Measurements from ENCODE around the gene UNK.
A peak's percentile ranks its signal among the peaks of the same experiment; 100 is the strongest.
"Not testable (repeated sequence)": the region's sequence is repeated elsewhere in the genome, so short reads cannot be mapped to it uniquely, and the experiment has no call there.

UNK gene

DNA sequence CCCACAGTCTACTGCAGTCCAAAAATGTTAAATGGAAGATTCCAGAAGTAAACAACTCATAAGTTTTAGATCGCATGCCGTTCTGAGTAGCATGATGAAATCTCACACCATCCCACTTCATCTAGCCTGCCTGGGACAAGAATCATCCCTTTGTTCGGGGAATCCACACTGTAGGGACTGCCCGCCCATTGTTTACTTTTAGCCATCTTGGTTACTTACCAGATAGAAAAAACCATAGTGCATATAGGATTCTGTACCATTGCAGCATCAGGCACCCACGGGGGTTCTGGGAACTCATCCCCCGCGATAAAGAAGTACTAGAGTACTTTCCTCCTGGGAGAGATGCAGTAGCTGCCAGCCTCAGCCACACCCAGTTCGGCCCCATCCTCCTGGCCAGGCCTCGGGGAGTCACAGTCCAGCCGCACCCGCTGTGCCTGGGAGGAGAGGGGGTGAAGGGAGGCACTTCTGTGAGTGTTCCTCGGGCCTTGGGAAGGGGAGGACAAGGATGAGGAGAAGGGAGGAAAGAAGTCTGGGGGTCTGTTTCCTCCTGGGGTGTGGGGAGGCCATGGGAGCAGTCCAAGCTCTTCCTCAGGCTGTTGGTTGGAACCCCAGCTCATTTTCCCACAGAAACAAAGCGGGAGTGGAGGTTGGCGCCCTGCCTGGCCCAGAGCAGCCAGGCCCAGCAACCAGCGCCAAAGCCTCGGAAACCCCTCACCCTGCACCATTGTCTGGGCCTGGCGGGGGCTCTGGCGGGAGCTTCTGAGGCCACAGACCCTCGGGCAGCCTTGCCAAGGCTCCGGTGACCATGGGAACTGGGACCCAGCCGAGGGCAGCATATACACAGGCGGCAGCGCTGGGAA, 84.9 kb downstream of the UNK start:
- Mint-ChIP-seq H3K9me3 (no peaks in the 10 kb centered on the region), H3K4me3 (no peak overlapping the region), H3K4me1 (peaks cover 17% of the 10 kb centered on the region), H3K36me3 (ENCODE audit: insufficient read depth) (peaks cover 2% of the 10 kb centered on the region), H3K27me3 (no peaks in the 10 kb centered on the region), H3K27ac (ENCODE audit: low read depth) (no peak overlapping the region)
- ATAC-seq (replicated peaks; ENCODE audit: extremely low read depth, poor library complexity, severe bottlenecking) (no peak), DNase-seq (ENCODE audit: low spot score in 2 of 2) (no peak)

DNA sequence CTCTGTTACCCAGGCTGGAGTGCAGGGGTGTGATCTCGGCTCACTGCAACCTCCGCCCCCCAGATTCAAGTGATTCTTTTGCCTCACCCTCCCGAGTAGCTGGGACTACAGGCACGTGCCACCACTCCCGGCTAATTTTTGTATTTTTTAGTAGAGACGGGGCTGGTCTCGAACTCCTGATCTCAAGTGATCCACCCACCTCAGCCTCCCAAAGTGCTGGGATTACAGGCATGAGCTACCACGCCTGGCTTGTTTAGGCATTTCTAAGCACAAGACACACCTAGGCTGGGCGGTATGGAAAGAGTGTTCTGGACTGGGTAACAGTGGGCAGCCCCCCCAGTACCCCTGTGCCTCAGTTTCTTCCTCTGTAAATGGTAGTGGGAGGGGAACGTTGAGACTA, 85.6 kb downstream of the UNK start:
- peaks cover 10% of the 10 kb centered on the region for H3K4me1 Mint-ChIP-seq
- DNase-seq (ENCODE audit: low spot score in 2 of 2); H3K9me3 Mint-ChIP-seq; H3K4me3 Mint-ChIP-seq; ATAC-seq (replicated peaks; ENCODE audit: extremely low read depth, poor library complexity, severe bottlenecking); H3K27me3 Mint-ChIP-seq; H3K36me3 Mint-ChIP-seq (ENCODE audit: insufficient read depth); H3K27ac Mint-ChIP-seq (ENCODE audit: low read depth): not testable (repeated sequence)

DNA sequence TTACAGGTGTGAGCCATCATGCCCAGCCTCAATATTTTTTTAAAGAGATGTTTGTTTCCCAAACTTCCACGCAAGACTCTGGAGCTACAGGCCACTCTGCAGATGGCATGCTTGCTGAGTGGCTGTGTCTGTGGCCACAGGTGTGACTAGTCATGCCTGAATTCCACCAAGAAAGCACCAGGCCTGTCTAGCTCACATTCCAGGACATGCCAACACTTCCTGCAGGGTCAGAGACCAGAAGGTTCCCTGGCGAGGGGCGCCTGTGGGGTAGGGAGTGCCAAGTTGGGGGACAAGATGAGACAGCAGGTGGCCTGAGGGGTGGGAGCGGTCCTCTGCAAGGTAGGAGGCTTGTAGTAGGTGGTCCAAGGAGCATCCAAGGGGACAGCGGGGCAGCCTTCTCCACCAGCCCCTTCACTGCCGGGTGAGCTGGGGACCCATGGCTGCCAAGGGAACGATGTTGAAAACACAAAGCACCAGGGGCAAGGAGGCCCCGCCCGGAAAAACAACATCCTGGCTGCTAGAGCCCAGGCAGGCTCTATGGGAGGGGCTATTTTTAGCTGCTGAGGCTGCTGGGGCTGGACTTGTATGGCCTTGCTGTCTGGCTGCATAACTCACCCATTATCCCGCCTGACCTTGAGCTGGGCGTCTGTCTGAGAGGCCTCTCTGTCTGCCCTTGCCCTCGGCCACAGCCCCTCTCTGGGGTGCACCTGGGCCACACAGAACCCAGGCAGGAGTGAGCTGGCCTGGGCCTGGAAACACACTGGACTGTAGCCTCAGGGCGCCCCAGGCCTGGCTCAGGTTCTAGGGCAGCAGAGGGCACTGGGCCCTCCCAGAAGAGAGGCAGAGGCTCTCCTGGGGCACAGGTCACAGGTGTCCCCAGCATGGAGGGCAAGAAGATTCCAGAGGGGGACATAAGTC, 88.1 kb downstream of the UNK start:
- Mint-ChIP-seq H3K9me3 (no peaks in the 10 kb centered on the region), H3K36me3 (ENCODE audit: insufficient read depth) (peaks cover 2% of the 10 kb centered on the region), H3K27ac (ENCODE audit: low read depth) (peak overlapping the region; percentile 64), H3K4me1 (peaks cover 21% of the 10 kb centered on the region), H3K27me3 (no peaks in the 10 kb centered on the region), H3K4me3 (no peak overlapping the region)
- peak; percentile 35 to 49 for DNase-seq (ENCODE audit: low spot score in 2 of 2)
- peak; percentile 53 for ATAC-seq (replicated peaks; ENCODE audit: extremely low read depth, poor library complexity, severe bottlenecking)

DNA sequence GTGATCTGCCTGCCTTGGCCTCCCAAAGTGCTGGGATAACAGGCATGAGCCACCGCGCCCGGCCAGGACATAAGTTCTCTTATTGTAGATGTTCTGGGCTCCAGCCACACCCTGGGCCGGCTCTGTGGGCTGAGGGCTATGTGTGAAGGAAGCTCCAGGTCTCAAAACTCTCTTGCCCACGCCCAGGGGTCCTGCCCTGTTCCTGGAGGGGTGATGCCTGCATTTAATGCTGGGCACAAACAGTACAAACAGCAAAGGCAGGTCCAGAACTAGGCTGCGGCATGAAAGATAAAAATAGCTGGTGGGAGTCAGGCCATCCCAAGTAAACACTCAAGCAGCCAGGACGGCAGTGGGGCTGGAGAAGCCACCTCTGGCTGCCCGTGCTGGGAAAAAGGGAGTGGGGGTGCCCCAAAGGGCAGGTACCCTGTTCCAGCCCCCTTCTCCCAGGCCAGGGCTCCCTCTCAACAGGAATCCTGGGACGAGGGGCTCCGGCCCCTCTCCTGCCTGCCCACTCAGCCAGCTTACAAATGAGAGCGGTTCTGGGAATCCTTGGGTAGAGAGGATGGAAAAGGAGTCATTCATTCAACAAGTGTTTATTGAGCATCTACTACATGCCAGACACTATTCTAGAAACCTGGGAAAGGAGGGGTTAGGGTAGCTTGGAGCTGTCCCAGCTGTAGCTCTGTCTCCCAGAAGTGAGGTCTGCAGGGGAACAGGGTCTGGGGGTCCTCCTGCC, 89.1 kb downstream of the UNK start:
- no peak overlapping the region for H3K4me3 Mint-ChIP-seq
- no peaks in the 10 kb centered on the region for H3K27me3 Mint-ChIP-seq

DNA sequence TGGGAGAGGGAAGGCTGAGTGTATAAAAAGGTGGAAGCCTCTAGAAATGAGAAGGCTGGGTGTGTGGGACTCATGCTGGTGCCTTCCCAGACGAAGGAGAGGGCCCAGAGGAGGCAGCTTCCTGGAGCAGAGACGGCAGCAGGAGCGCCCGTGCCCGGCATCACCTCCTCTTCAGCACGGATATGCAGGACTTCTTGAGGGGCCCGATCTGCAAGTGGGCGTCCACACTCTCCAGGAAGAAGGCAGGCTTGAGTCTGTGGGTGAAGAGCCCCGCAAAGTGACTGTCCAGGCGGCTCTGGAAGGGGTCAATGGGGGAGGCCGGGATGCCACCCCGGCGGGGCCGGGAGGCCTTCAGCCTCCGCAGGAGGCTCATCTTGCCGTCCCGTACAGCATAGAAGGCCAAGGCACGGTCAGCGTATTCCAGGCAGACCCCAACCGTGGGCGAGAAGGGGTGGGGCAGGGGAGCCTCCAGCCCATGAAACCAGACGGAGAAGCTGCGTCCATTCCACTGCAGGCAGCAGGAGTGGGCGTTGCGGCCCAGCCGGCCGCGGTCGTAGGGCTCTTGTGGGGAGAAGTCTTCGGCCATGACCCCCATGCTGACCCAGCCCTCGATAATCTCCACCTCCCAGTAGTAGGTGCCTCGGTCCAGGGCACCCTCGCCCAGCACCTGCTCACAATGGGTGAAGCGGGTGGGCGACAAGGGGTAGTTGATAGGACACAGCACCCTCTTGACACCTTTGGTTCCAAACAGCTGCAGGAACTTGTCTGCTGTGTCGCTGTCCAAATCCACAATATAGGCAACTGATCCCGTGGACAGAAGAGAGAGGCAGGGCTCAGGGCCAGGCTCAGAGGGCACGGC, 89.9 kb downstream of the UNK start:
- ATAC-seq (replicated peaks; ENCODE audit: extremely low read depth, poor library complexity, severe bottlenecking) (no peak), DNase-seq (ENCODE audit: low spot score in 2 of 2) (no peak)
- Mint-ChIP-seq H3K4me3 (no peak overlapping the region), H3K4me1 (peaks cover 24% of the 10 kb centered on the region), H3K9me3 (no peaks in the 10 kb centered on the region), H3K36me3 (ENCODE audit: insufficient read depth) (peaks cover 3% of the 10 kb centered on the region), H3K27ac (ENCODE audit: low read depth) (no peak overlapping the region), H3K27me3 (no peaks in the 10 kb centered on the region)

More for the DNA sequence above, 89.1 kb downstream of the UNK start:
- DNase-seq (ENCODE audit: low spot score in 2 of 2) (no peak), ATAC-seq (replicated peaks; ENCODE audit: extremely low read depth, poor library complexity, severe bottlenecking) (no peak)
- no peak overlapping the region for H3K27ac Mint-ChIP-seq (ENCODE audit: low read depth)
- H3K9me3 Mint-ChIP-seq, result no peaks in the 10 kb centered on the region
- H3K36me3 Mint-ChIP-seq (ENCODE audit: insufficient read depth), result peaks cover 3% of the 10 kb centered on the region
- H3K4me1 Mint-ChIP-seq, result peaks cover 24% of the 10 kb centered on the region

All from central memory CD8-positive, alpha-beta T cell (primary cell).